Measurements from ENCODE around the gene CPM.

- TF ChIP-seq POLR2AphosphoS5 (IDR thresholded peaks at IDR 0.05; ENCODE audit: low read depth, low read length) (no peak), SIN3A (IDR thresholded peaks at IDR 0.05; ENCODE audit: borderline replicate concordance, insufficient read depth, low read length) (no peak)
- TF ChIP-seq, protein P1, sequence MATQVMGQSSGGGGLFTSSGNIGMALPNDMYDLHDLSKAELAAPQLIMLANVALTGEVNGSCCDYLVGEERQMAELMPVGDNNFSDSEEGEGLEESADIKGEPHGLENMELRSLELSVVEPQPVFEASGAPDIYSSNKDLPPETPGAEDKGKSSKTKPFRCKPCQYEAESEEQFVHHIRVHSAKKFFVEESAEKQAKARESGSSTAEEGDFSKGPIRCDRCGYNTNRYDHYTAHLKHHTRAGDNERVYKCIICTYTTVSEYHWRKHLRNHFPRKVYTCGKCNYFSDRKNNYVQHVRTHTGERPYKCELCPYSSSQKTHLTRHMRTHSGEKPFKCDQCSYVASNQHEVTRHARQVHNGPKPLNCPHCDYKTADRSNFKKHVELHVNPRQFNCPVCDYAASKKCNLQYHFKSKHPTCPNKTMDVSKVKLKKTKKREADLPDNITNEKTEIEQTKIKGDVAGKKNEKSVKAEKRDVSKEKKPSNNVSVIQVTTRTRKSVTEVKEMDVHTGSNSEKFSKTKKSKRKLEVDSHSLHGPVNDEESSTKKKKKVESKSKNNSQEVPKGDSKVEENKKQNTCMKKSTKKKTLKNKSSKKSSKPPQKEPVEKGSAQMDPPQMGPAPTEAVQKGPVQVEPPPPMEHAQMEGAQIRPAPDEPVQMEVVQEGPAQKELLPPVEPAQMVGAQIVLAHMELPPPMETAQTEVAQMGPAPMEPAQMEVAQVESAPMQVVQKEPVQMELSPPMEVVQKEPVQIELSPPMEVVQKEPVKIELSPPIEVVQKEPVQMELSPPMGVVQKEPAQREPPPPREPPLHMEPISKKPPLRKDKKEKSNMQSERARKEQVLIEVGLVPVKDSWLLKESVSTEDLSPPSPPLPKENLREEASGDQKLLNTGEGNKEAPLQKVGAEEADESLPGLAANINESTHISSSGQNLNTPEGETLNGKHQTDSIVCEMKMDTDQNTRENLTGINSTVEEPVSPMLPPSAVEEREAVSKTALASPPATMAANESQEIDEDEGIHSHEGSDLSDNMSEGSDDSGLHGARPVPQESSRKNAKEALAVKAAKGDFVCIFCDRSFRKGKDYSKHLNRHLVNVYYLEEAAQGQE (IDR thresholded peaks at IDR 0.05; ENCODE audit: insufficient read depth in 1 of 2, low read depth in 2 of 2, low read length in 2 of 2) = no peak
These were observed 78.4 kb downstream of the CPM start for GRCh38 chr12:68854554-68854953.

All from PFSK-1 (cell line).